ENCODE measurements around the gene TMEM145. TPM values are rescaled to one million over a fixed set of nuclear protein-coding genes. Genes with fewer than 3 reads are reported as not detected.

The TMEM145 gene
- total RNA-seq, 1 donor from 2014 or later: 0.36 TPM

- Histone ChIP-seq H3K4me1 (peaks cover 22% of the 10 kb centered on the region), H3K4me3 (no peak overlapping the region), H3K9me3 (replicated peaks) (no peaks in the 10 kb centered on the region), H3K27ac (replicated peaks) (no peak overlapping the region), H3K27me3 (ENCODE audit: low read depth) (no peaks in the 10 kb centered on the region), H3K36me3 (peaks cover 37% of the 10 kb centered on the region)
- intact Hi-C loops (cut with micrococcal nuclease): no loop called here
- TF ChIP-seq CTCF (IDR thresholded peaks at IDR 0.05; ENCODE audit: borderline replicate concordance): no peak
- no peak for DNase-seq
Observed at GRCh38 chr19:42370626-42371175, 57.6 kb downstream of the TMEM145 start.

Small RNA genes lying within 50 kb of the gene (microRNA-seq; reads per million reads assigned to microRNA genes)
- gene MIR8077: not detected

Other genes with a start within 250 kb of the TMEM145 start
- gene GRIK5, start 243.1 kb upstream of the TMEM145 start, total RNA-seq: 2.1 TPM
- gene ZNF574, start 237.1 kb upstream of the TMEM145 start, total RNA-seq: 7.1 TPM
- 1.2 TPM for gene POU2F2, start 180.9 kb upstream of the TMEM145 start, total RNA-seq
- 15.8 TPM for gene DEDD2, start 95.6 kb upstream of the TMEM145 start, total RNA-seq
- 5.9 TPM for gene ZNF526, start 93.0 kb upstream of the TMEM145 start, total RNA-seq
- gene GSK3A, start 70.7 kb upstream of the TMEM145 start, total RNA-seq: 37.6 TPM
- gene ERF, start 58.2 kb upstream of the TMEM145 start, total RNA-seq: 33.5 TPM
- gene CIC, start 44.1 kb upstream of the TMEM145 start, total RNA-seq: 33.3 TPM
- not detected for gene PRR19, start 11.2 kb upstream of the TMEM145 start, total RNA-seq
- gene PAFAH1B3, start 10.7 kb upstream of the TMEM145 start, total RNA-seq: 2.1 TPM
- gene MEGF8, start 12.3 kb downstream of the TMEM145 start, total RNA-seq: 34.3 TPM
- 0.49 TPM for gene CNFN, start 77.0 kb downstream of the TMEM145 start, total RNA-seq
- gene LIPE, start 114.1 kb downstream of the TMEM145 start, total RNA-seq: 55.8 TPM
- gene CXCL17, start 129.6 kb downstream of the TMEM145 start, total RNA-seq: not detected
- gene CEACAM1, start 215.2 kb downstream of the TMEM145 start, total RNA-seq: 3.4 TPM

Data from left ventricle myocardium inferior (tissue), 1 donor.